ENCODE results near the gene NFYC.

NFYC gene

GRCh38 chr1:40766017-40766416, 74.5 kb downstream of the NFYC start:
- TF ChIP-seq TAF1 (IDR thresholded peaks at IDR 0.05; ENCODE audit: borderline replicate concordance, insufficient read depth, low read length) (no peak), POLR2AphosphoS5 (IDR thresholded peaks at IDR 0.05; ENCODE audit: low read depth, low read length) (no peak), REST (IDR thresholded peaks at IDR 0.05; ENCODE audit: insufficient read depth in 1 of 2, low read depth in 2 of 2, low read length in 2 of 2) (no peak)

DNA sequence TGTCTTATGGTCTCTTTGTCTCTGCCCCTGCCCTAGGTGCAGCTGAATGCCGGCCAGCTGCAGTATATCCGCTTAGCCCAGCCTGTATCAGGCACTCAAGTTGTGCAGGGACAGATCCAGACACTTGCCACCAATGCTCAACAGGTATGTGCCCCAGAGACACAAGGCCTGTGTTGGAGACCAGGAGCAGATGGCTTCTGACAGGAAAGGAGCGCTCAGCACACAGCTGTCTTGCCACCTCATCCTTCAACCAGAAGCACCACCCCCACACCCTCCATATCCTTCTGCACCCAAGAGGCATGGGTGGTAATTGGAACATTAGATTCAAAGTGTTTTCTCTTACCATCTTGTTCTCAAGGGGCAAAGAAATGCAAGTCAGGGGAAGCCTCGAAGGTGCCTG, 75.1 kb downstream of the NFYC start:
- no peak for TF ChIP-seq TAF1 (IDR thresholded peaks at IDR 0.05; ENCODE audit: borderline replicate concordance, insufficient read depth, low read length)
- no peak for TF ChIP-seq POLR2AphosphoS5 (IDR thresholded peaks at IDR 0.05; ENCODE audit: low read depth, low read length)
- no peak for TF ChIP-seq REST (IDR thresholded peaks at IDR 0.05; ENCODE audit: insufficient read depth in 1 of 2, low read depth in 2 of 2, low read length in 2 of 2)

- no peak for TF ChIP-seq POLR2AphosphoS5 (IDR thresholded peaks at IDR 0.05; ENCODE audit: low read depth, low read length)
- TF ChIP-seq SIN3A (IDR thresholded peaks at IDR 0.05; ENCODE audit: borderline replicate concordance, insufficient read depth, low read length), result no peak
- TF ChIP-seq REST (IDR thresholded peaks at IDR 0.05; ENCODE audit: insufficient read depth in 1 of 2, low read depth in 2 of 2, low read length in 2 of 2), result no peak
- TF ChIP-seq TAF1 (IDR thresholded peaks at IDR 0.05; ENCODE audit: borderline replicate concordance, insufficient read depth, low read length), result no peak
- TF ChIP-seq FOXP2 (optimal IDR thresholded peaks at IDR 0.05; ENCODE audit: borderline replicate concordance, extremely low read depth, extremely low read length, insufficient read depth), result no peak
These were observed 76.9 kb downstream of the NFYC start for GRCh38 chr1:40768146-40768990.

GRCh38 chr1:40769815-40770214, 78.3 kb downstream of the NFYC start:
- no peak for TF ChIP-seq SIN3A (IDR thresholded peaks at IDR 0.05; ENCODE audit: borderline replicate concordance, insufficient read depth, low read length)
- TF ChIP-seq FOXP2 (optimal IDR thresholded peaks at IDR 0.05; ENCODE audit: borderline replicate concordance, extremely low read depth, extremely low read length, insufficient read depth), result no peak
- TF ChIP-seq TAF1 (IDR thresholded peaks at IDR 0.05; ENCODE audit: borderline replicate concordance, insufficient read depth, low read length), result no peak
- no peak for TF ChIP-seq REST (IDR thresholded peaks at IDR 0.05; ENCODE audit: insufficient read depth in 1 of 2, low read depth in 2 of 2, low read length in 2 of 2)
- TF ChIP-seq POLR2AphosphoS5 (IDR thresholded peaks at IDR 0.05; ENCODE audit: low read depth, low read length), result no peak

All from PFSK-1 (cell line).